ENCODE results near the gene GRXCR2. TPM values are rescaled to one million over a fixed set of nuclear protein-coding genes. Genes with fewer than 3 reads are reported as not detected.

GRXCR2 gene
- total RNA-seq, 1 experiment from 2014 or later = not detected

DNA sequence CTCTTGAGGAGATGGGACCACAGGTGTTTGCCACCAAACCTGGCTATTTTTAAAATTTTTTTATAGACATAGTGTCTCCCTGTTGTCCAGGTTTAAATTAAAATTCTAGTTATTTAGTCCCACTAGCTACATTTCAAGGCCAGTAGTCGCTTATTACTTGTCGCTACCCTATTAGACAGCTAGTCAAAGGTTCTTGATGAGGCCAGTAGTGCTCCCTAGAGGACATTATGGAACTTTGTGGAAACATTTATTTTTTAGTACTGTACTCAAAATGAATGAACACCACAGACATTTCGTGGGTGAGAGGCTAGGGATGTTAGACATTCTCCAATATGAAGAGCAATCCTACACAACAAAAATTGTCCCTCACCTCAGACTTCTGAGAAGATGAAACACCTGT lies 14.4 kb upstream of the GRXCR2 start:
- no peak for TF ChIP-seq CTCF (IDR thresholded peaks at IDR 0.05)
- no peak for TF ChIP-seq REST (IDR thresholded peaks at IDR 0.05; ENCODE audit: insufficient read depth in 1 of 2, low read depth in 2 of 2, low read length in 1 of 2)
- TF ChIP-seq POLR2AphosphoS5 (IDR thresholded peaks at IDR 0.05; ENCODE audit: low read depth, low read length) = no peak
- no peak for TF ChIP-seq SIN3A (IDR thresholded peaks at IDR 0.05; ENCODE audit: borderline replicate concordance, insufficient read depth, low read depth, low read length)
- no peak for TF ChIP-seq TCF7L2 (IDR thresholded peaks at IDR 0.05; ENCODE audit: low read depth, low read length)
- in situ Hi-C loops (cut with HindIII; ENCODE audit: low pct_unique_long_range_greater_than_20kb, low sequenced_read_pairs) = no loop called here
- ATAC-seq (peak; percentile 62), DNase-seq (ENCODE audit: low read depth, low spot score) (no peak)
- no peak overlapping the region for H3K27ac ChIP-seq (ENCODE audit: low read length)
- H3K36me3 ChIP-seq (ENCODE audit: control insufficient read depth, insufficient read depth, low read length) = no peaks in the 10 kb centered on the region
- ChIA-PET POLR2A (no interaction called here), CTCF (interaction anchor here (0.7 to 1.5 kb wide), 2 partner anchors 31 to 61 kb away, joined by 3 to 4 read pairs; no protein-coding TSS in a partner anchor)
- intact Hi-C loops (cut with micrococcal nuclease; ENCODE audit: unreplicated experiment) = loop anchor here (2.0 to 5.0 kb wide), 2 partner anchors 60 to 205 kb away; no protein-coding TSS in a partner anchor
- 0 out of 2 replicates have a peak, but pooled peaks cover 2% of the 10 kb centered on the region for H3K4me1 ChIP-seq (ENCODE audit: control insufficient read depth, insufficient read depth, low read length)
- no TSS peak for BruUV-seq (replicated peaks)
- H3K4me3 ChIP-seq (ENCODE audit: low read depth in 2 of 2, low read length in 2 of 2) = no peak overlapping the region
- H3K9me3 ChIP-seq (ENCODE audit: control insufficient read depth, insufficient read depth, low read depth, low read length) = no peaks in the 10 kb centered on the region
- no peaks in the 10 kb centered on the region for H3K27me3 ChIP-seq (ENCODE audit: control insufficient read depth, insufficient read depth, low read length)

GRCh38 chr5:145874765-145875164 lies 2.0 kb upstream of the GRXCR2 start:
- DNase-seq (ENCODE audit: low read depth, low spot score) (no peak), ATAC-seq (no peak)
- H3K4me1 ChIP-seq (ENCODE audit: control insufficient read depth, insufficient read depth, low read length) = no peaks in the 10 kb centered on the region
- intact Hi-C loops (cut with micrococcal nuclease; ENCODE audit: unreplicated experiment) = no loop called here
- H3K4me3 ChIP-seq (ENCODE audit: low read depth in 2 of 2, low read length in 2 of 2) = no peak overlapping the region
- BruUV-seq (replicated peaks) = no TSS peak
- ChIA-PET POLR2A (no interaction called here), CTCF (no interaction called here)
- no peaks in the 10 kb centered on the region for H3K9me3 ChIP-seq (ENCODE audit: control insufficient read depth, insufficient read depth, low read depth, low read length)
- in situ Hi-C loops (cut with HindIII; ENCODE audit: low pct_unique_long_range_greater_than_20kb, low sequenced_read_pairs) = no loop called here
- H3K27ac ChIP-seq (ENCODE audit: low read length) = no peak overlapping the region
- no peaks in the 10 kb centered on the region for H3K36me3 ChIP-seq (ENCODE audit: control insufficient read depth, insufficient read depth, low read length)
- H3K27me3 ChIP-seq (ENCODE audit: control insufficient read depth, insufficient read depth, low read length) = no peaks in the 10 kb centered on the region
- TF ChIP-seq SIN3A (IDR thresholded peaks at IDR 0.05; ENCODE audit: borderline replicate concordance, insufficient read depth, low read depth, low read length) (no peak), POLR2AphosphoS5 (IDR thresholded peaks at IDR 0.05; ENCODE audit: low read depth, low read length) (no peak), TCF7L2 (IDR thresholded peaks at IDR 0.05; ENCODE audit: low read depth, low read length) (no peak), REST (IDR thresholded peaks at IDR 0.05; ENCODE audit: insufficient read depth in 1 of 2, low read depth in 2 of 2, low read length in 1 of 2) (no peak), CTCF (IDR thresholded peaks at IDR 0.05) (no peak)
